ENCODE measurements around the gene COPA.

Gene COPA

DNA sequence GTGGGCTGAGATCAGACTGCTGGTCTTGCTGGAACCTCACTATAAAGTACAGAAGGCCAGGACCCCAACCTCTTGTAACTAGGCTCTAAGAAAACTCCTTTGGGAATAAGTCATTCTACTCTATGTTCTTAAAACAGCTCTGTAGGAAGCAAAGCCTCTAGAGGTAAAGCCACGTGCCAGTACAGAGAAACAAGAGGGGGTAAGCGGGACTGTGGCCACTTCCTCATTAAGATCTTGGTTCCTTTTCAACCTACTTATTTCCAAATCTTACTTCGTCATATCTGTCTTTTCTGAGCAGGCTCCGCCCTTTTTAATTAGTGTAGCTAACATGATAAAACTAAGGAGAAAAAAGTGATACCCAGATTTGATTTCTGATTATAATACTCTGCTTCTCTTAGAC lies 3.9 kb upstream of the COPA start (continued):
- TF ChIP-seq, protein P1, sequence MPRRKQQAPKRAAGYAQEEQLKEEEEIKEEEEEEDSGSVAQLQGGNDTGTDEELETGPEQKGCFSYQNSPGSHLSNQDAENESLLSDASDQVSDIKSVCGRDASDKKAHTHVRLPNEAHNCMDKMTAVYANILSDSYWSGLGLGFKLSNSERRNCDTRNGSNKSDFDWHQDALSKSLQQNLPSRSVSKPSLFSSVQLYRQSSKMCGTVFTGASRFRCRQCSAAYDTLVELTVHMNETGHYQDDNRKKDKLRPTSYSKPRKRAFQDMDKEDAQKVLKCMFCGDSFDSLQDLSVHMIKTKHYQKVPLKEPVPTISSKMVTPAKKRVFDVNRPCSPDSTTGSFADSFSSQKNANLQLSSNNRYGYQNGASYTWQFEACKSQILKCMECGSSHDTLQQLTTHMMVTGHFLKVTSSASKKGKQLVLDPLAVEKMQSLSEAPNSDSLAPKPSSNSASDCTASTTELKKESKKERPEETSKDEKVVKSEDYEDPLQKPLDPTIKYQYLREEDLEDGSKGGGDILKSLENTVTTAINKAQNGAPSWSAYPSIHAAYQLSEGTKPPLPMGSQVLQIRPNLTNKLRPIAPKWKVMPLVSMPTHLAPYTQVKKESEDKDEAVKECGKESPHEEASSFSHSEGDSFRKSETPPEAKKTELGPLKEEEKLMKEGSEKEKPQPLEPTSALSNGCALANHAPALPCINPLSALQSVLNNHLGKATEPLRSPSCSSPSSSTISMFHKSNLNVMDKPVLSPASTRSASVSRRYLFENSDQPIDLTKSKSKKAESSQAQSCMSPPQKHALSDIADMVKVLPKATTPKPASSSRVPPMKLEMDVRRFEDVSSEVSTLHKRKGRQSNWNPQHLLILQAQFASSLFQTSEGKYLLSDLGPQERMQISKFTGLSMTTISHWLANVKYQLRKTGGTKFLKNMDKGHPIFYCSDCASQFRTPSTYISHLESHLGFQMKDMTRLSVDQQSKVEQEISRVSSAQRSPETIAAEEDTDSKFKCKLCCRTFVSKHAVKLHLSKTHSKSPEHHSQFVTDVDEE (CRISPR knock-in tag; IDR thresholded peaks at IDR 0.05), result no peak
- no peak for TF ChIP-seq RARB (CRISPR knock-in tag; IDR thresholded peaks at IDR 0.05)
- no peak for TF ChIP-seq PATZ1 (CRISPR knock-in tag; IDR thresholded peaks at IDR 0.05; ENCODE audit: borderline replicate concordance)

- ATAC-seq, result no peak
- TF ChIP-seq PATZ1 (CRISPR knock-in tag; IDR thresholded peaks at IDR 0.05; ENCODE audit: borderline replicate concordance) (no peak), TCF4 (CRISPR knock-in tag; IDR thresholded peaks at IDR 0.05; ENCODE audit: borderline replicate concordance) (no peak), ZNF565 (CRISPR knock-in tag; conservative IDR thresholded peaks at IDR 0.05; ENCODE audit: low read depth) (no peak), GLIS3 (CRISPR knock-in tag; IDR thresholded peaks at IDR 0.05) (no peak), BACH2 (CRISPR knock-in tag; IDR thresholded peaks at IDR 0.05; ENCODE audit: borderline replicate concordance) (no peak), ESRRG (CRISPR knock-in tag; IDR thresholded peaks at IDR 0.05) (no peak), PPARA (CRISPR knock-in tag; IDR thresholded peaks at IDR 0.05; ENCODE audit: borderline replicate concordance) (no peak), OSR1 (CRISPR knock-in tag; IDR thresholded peaks at IDR 0.05) (no peak), ARNTL (CRISPR knock-in tag; IDR thresholded peaks at IDR 0.05; ENCODE audit: borderline replicate concordance, low read depth) (no peak), RARB (CRISPR knock-in tag; IDR thresholded peaks at IDR 0.05) (no peak), ZFP3 (CRISPR knock-in tag; IDR thresholded peaks at IDR 0.05) (no peak), ISL1 (CRISPR knock-in tag; IDR thresholded peaks at IDR 0.05) (no peak), ZNF8 (CRISPR knock-in tag; IDR thresholded peaks at IDR 0.05) (no peak), ZC3H10 (CRISPR knock-in tag; IDR thresholded peaks at IDR 0.05) (no peak), ZFP30 (CRISPR knock-in tag; IDR thresholded peaks at IDR 0.05) (no peak), ZNF70 (CRISPR knock-in tag; IDR thresholded peaks at IDR 0.05) (no peak)
- TF ChIP-seq, protein P1 (CRISPR knock-in tag; IDR thresholded peaks at IDR 0.05), result no peak
- TF ChIP-seq, protein P2, sequence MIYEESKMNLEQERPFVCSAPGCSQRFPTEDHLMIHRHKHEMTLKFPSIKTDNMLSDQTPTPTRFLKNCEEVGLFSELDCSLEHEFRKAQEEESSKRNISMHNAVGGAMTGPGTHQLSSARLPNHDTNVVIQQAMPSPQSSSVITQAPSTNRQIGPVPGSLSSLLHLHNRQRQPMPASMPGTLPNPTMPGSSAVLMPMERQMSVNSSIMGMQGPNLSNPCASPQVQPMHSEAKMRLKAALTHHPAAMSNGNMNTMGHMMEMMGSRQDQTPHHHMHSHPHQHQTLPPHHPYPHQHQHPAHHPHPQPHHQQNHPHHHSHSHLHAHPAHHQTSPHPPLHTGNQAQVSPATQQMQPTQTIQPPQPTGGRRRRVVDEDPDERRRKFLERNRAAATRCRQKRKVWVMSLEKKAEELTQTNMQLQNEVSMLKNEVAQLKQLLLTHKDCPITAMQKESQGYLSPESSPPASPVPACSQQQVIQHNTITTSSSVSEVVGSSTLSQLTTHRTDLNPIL (CRISPR knock-in tag; IDR thresholded peaks at IDR 0.05; ENCODE audit: low read depth), result no peak
- TF ChIP-seq, protein P3, sequence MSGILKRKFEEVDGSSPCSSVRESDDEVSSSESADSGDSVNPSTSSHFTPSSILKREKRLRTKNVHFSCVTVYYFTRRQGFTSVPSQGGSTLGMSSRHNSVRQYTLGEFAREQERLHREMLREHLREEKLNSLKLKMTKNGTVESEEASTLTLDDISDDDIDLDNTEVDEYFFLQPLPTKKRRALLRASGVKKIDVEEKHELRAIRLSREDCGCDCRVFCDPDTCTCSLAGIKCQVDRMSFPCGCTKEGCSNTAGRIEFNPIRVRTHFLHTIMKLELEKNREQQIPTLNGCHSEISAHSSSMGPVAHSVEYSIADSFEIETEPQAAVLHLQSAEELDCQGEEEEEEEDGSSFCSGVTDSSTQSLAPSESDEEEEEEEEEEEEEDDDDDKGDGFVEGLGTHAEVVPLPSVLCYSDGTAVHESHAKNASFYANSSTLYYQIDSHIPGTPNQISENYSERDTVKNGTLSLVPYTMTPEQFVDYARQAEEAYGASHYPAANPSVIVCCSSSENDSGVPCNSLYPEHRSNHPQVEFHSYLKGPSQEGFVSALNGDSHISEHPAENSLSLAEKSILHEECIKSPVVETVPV (CRISPR knock-in tag; IDR thresholded peaks at IDR 0.05), result no peak
- TF ChIP-seq, protein P4, sequence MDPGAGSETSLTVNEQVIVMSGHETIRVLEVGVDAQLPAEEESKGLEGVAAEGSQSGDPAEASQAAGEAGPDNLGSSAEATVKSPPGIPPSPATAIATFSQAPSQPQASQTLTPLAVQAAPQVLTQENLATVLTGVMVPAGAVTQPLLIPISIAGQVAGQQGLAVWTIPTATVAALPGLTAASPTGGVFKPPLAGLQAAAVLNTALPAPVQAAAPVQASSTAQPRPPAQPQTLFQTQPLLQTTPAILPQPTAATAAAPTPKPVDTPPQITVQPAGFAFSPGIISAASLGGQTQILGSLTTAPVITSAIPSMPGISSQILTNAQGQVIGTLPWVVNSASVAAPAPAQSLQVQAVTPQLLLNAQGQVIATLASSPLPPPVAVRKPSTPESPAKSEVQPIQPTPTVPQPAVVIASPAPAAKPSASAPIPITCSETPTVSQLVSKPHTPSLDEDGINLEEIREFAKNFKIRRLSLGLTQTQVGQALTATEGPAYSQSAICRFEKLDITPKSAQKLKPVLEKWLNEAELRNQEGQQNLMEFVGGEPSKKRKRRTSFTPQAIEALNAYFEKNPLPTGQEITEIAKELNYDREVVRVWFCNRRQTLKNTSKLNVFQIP (CRISPR knock-in tag; IDR thresholded peaks at IDR 0.05; ENCODE audit: borderline replicate concordance, low read depth), result no peak
These were observed 3.4 kb upstream of the COPA start for GRCh38 chr1:160346463-160346862.
